ENCODE measurements around the gene C11orf68. TPM values are rescaled to one million over a fixed set of nuclear protein-coding genes. Genes with fewer than 3 reads are reported as not detected.

Gene C11orf68
- 14.0 and 15.7 TPM in 2 replicates for total RNA-seq (2021)
- long read RNA-seq, partial matches to known transcripts, result 0 of 2 reads
- long read RNA-seq, other reads (novel, unspliced or antisense), result 0 of 2 reads

GRCh38 chr11:65918211-65919140 lies at the start of gene C11orf68:
Gene C11orf68, minus strand, starts transcription at chr11:65919062. Its CDS starts 31 bp downstream, at chr11:65919031.
- Histone ChIP-seq H3K4me2 (ENCODE audit: insufficient read depth, insufficient read length, low read length) (peak within 1 kb of the TSS; percentile 60), H3K23ac (ENCODE audit: insufficient read length, low read depth, low read length) (no peak within 1 kb of the TSS), H3K4me1 (ENCODE audit: insufficient read depth, low read length) (no peaks in the 10 kb centered on the region; the same call in 1 of the 2 replicates), H2BK120ac (ENCODE audit: low read depth, low read length, poor library complexity, severe bottlenecking) (no peak within 1 kb of the TSS), H3K18ac (ENCODE audit: insufficient read length, low read depth, low read length) (peak within 1 kb of the TSS; percentile 56), H3K9me3 (ENCODE audit: control insufficient read depth, low read depth, low read length) (no peaks in the 10 kb centered on the region), H3K14ac (ENCODE audit: insufficient read depth, low read length) (peak within 1 kb of the TSS; percentile 92), H3K79me2 (ENCODE audit: insufficient read depth, low read length) (no peaks in the 10 kb centered on the region), H4K8ac (replicated peaks; ENCODE audit: insufficient read length, low read depth, low read length) (no peak within 1 kb of the TSS), H2BK5ac (ENCODE audit: insufficient read length, low read length) (no peak within 1 kb of the TSS), H3K27ac (ENCODE audit: insufficient read length, low read depth, low read length) (no peak within 1 kb of the TSS), H2BK15ac (ENCODE audit: low read depth, low read length) (no peak within 1 kb of the TSS), H3K79me1 (ENCODE audit: insufficient read depth, low read depth, low read length, poor library complexity, severe bottlenecking) (no peaks in the 10 kb centered on the region), H3K9ac (ENCODE audit: extremely low read depth, insufficient read length, low read length) (peak within 1 kb of the TSS; percentile 81), H3K23me2 (ENCODE audit: insufficient read length, low read depth, low read length, poor library complexity, severe bottlenecking) (peaks cover 11% of the 10 kb centered on the region), H4K20me1 (ENCODE audit: control insufficient read depth, insufficient read depth, insufficient read length) (no peaks in the 10 kb centered on the region), H2AFZ (ENCODE audit: low read length) (no peak within 1 kb of the TSS), H3K4ac (ENCODE audit: low read depth, low read length) (no peak within 1 kb of the TSS), H2BK12ac (ENCODE audit: insufficient read length, low read depth, low read length) (no peak within 1 kb of the TSS), H4K91ac (ENCODE audit: insufficient read length, low read depth, low read length) (no peak within 1 kb of the TSS), H3K56ac (ENCODE audit: insufficient read length, low read depth, low read length) (no peak within 1 kb of the TSS), H2BK20ac (ENCODE audit: low read depth, low read length, poor library complexity, severe bottlenecking) (no peak within 1 kb of the TSS), H3K27me3 (ENCODE audit: insufficient read depth, low read length) (no peaks in the 10 kb centered on the region), H4K5ac (ENCODE audit: insufficient read length, low read depth, low read length) (no peak within 1 kb of the TSS), H2AK5ac (ENCODE audit: insufficient read length, low read length) (no peak within 1 kb of the TSS), H3T11ph (ENCODE audit: low read length) (no peak within 1 kb of the TSS)
- H3K9me3 Mint-ChIP-seq, result no peaks in the 10 kb centered on the region; a peak in 1 of 5 replicates
- H3K4me1 Mint-ChIP-seq, result peaks cover 21 to 28% of the 10 kb centered on the region in 2 experiments
- H3K4me3 Mint-ChIP-seq, result peak within 1 kb of the TSS; percentile 84 to 93
- peaks cover 1 to 23% (median 23%) of the 10 kb centered on the region in 3 experiments; a peak in 6 of 7 replicates for H3K36me3 Mint-ChIP-seq (ENCODE audit: insufficient read depth in 1 of 3, low read depth in 3 of 3)
- peaks cover 4% of the 10 kb centered on the region for H3K27me3 Mint-ChIP-seq (ENCODE audit: low read depth)
- no peak for DNase-seq
- no CpG with 5 or more reads among the region's 77 CpGs for WGBS (ENCODE audit: extremely low coverage, insufficient read length, low lambda C conversion rate)
- peak within 1 kb of the TSS in 2 of 3 experiments; percentile 72 to 86; a peak in 2 of 7 replicates for H3K27ac Mint-ChIP-seq
- TF ChIP-seq CTCF (conservative IDR thresholded peaks at IDR 0.05), result no peak
